ENCODE results near the gene MARCO. TPM values are rescaled to one million over a fixed set of nuclear protein-coding genes. Genes with fewer than 3 reads are reported as not detected.
"Not testable (repeated sequence)": the region's sequence is repeated elsewhere in the genome, so short reads cannot be mapped to it uniquely, and the experiment has no call there.

Gene MARCO
- total RNA-seq, 1 donor from 2014 or later: 0.80 TPM

GRCh38 chr2:119006441-119006840 is 64.4 kb downstream of the MARCO start:
- ATAC-seq: no peak

GRCh38 chr2:119008108-119008507 is 66.1 kb downstream of the MARCO start:
- ATAC-seq: no peak

DNA sequence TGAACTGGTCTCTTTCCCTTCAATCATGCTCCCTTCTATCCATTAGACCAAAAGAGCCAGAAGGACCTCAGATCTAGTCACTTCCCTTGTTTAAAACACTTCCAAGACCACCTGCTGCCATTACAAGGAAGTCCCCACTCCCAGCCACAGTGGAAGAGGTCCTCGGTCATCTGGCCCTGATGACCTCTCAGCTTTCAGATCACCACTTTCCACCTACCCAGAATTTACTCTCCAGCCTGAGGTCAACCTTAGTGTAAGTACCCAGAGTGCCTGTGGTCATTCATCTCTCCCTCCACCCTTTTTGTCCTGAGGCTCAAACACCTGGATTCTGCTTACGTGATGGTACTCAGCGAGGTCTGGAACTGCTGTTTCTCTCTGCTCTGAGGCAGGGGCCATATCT is 67.1 kb downstream of the MARCO start:
- no peak for ATAC-seq

GRCh38 chr2:119010336-119010735 is 68.3 kb downstream of the MARCO start:
- no peak for ATAC-seq

- ATAC-seq: peak; percentile 52
These were observed 69.3 kb downstream of the MARCO start for GRCh38 chr2:119011162-119011909.

- no peak for ATAC-seq
These were observed 69.9 kb downstream of the MARCO start for GRCh38 chr2:119011910-119012209.

DNA sequence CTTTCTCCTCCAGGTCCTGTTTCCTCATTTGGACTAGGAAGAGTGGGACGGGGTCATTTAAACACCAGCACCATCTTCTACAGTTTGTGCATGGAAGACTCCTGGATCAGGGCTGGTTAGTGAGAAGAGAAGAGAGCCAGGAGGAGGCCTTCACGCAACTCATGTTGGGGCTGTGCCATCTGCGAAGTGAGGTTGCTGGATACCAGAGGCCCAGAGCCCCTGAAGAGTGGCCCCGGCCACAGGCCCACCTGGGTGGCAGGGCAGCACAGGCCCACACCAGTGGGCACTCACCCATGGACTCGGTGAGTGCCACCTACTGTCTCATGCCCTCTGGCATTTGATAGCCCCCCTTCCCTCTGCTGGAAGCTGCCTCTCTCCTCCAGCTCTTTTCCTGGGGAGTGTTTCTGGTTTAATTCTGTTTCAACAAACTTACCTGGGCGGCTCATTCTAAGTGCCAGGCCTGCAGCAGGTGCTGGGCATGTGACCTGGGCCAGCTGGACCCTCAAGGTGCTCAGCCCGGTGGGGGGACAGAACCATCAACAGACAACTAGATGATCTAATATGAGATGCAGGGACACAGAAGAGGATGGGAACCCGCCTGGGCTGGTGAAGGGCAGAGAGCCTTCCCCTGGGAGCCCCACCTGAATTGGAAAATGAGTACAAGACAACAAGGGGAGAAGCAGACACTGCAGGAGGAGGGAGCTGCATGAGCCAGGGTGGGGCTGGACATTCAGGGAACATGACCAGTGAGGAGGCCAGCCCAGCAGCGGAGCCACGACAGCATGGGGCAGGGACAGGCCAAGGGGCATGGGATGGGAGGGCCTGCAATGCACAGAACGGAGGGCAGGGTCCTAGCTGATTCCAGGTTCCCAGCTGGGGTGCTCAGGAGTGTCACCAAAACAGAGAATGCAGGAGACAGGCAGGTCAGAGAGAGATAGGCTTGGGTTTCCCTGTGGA is 70.6 kb downstream of the MARCO start:
- no peak for ATAC-seq

DNA sequence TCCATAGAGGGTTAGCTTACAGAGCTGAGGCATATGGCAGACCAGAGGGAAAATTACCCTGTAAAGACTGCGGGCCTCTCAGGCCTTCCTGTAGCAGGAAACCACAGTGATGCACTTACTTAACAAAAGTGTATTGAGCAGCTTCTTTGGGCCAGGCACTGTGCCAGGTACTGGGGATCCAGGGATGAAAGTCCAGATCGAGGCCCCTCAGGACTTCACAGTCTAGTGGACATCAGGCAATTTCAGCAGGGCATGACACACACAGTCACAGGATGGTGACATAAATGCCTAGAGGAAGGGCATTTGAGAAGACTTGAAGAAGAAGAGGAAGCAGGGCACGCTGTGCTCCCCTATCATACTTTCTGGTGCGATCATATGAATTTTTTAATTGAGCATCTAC is 71.7 kb downstream of the MARCO start:
- ATAC-seq: no peak

GRCh38 chr2:119015845-119016244 is 73.9 kb downstream of the MARCO start:
- no peak for ATAC-seq

DNA sequence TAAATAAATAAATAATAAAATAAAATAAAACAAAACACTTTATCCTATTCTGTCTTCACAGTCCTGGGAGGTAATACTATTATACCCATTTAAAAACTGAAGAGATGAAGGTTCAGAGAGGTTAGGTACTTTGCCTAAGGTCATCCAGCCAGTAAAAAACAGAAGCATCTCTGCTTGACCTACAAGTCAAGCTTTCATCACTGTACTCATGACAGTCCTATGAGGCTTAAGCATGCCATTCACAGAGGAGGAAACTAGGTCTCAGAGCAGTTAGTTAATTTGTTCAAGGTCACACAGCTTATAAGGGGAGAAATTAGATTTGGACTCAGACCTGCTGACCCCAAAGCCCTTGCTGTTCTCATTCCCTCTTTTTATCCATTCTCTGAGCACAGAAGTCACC is 77.5 kb downstream of the MARCO start:
- no peak for ATAC-seq

GRCh38 chr2:119022678-119023077 is 80.7 kb downstream of the MARCO start:
- ATAC-seq: no peak

DNA sequence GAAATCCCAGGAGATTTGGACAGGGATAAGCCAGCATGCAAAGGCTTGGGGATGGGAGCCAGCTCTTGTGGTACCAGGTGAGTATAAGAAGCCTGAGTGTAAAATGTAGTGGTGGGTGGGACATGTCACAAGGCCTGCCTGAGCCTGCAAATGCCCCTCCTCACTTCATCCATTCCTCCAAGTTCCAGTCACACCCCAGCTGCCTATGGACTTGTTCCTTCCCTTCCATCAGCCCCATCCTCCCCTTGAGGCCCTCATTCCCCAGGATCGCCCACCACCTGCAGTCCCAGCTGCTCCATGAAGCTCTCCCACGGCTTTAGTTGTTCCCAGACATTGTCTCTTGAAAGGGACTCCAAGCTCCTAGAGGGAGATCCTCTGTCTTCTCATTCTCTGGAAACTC is 81.5 kb downstream of the MARCO start:
- ATAC-seq: no peak

GRCh38 chr2:119024152-119024551 is 82.2 kb downstream of the MARCO start:
- no peak for ATAC-seq

GRCh38 chr2:119024568-119024967 is 82.6 kb downstream of the MARCO start:
- ATAC-seq: no peak

DNA sequence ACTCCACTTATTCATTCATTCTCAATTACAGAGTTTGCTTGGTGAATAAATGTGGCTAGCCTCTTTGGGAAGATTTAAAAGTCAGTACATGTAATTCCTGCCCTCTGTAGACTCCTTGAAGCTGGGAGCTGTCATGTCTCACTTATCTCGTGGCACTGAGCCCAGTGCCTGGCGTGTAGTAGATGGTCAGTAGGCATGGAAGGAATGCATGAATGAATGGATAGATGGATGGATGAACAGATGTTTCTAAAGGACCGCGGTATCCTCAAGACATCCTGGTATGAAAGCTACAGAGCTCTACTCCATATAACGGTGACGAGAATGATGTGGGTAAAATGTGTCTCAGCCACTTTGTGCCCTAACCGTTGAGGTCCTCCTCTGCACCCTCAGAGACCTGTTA is 83.0 kb downstream of the MARCO start:
- no peak for ATAC-seq

DNA sequence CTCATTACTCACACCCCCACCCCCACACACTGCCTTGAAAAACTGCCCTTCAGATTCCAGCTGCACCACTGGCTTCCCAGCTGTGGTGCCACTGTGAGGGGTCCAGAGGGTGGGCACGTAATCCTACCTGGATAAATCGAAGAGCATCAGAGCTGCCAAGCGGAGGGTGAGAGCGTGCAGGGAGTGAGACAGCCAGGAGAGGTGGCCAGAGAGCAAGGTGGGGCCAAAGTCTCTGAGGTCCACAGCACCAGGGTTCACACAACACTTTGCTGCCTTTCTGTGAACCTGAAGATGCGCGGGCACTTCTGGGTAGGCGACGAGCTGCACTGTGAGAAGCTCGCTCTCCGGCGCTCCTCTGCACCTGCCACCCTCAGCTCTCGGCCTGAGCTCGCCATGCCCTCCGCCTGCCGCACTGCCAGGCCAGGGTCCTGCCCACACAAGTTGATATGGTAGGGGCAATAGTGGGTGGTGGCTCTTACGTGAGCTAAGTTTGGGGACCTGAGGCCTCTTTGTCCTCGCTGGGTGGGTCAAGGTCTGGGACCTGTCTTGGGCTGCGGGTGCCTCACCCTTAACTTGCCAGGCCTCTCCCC is 83.9 kb downstream of the MARCO start:
- ATAC-seq: no peak

GRCh38 chr2:119026890-119027289 is 84.9 kb downstream of the MARCO start:
- ATAC-seq: no peak

- ATAC-seq: no peak
These were observed 86.6 kb downstream of the MARCO start for GRCh38 chr2:119028327-119029174.

DNA sequence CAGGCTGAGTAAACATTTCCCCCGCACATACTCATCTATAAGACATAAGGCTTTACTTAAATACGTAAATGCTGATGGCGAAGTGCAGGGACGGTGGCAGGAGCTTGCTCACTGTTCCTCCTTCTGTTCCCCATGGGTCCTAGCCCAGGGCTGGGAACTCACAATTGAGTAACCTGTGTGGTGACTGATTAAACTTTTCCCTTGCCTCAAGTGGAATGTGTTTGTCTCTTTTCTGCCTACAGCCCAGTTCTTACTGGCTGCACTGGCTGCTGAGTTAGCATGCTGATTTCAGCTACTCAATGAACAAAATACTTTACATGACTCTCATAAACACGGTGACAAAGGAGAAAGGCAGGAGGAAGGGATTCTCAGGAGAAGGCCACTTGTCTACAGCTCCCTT is 87.3 kb downstream of the MARCO start:
- ATAC-seq: no peak

GRCh38 chr2:119037922-119038321 is 95.9 kb downstream of the MARCO start:
- ATAC-seq: not testable (repeated sequence)

- no peak for ATAC-seq
These were observed 98.7 kb downstream of the MARCO start for GRCh38 chr2:119040730-119041129.

All from esophagus mucosa (tissue), 1 donor.